ENCODE measurements around the gene C21orf91. TPM values are rescaled to one million over a fixed set of nuclear protein-coding genes. Genes with fewer than 3 reads are reported as not detected.

C21orf91 gene
- total RNA-seq, 1 experiment from 2014 or later = 49.2 TPM

DNA sequence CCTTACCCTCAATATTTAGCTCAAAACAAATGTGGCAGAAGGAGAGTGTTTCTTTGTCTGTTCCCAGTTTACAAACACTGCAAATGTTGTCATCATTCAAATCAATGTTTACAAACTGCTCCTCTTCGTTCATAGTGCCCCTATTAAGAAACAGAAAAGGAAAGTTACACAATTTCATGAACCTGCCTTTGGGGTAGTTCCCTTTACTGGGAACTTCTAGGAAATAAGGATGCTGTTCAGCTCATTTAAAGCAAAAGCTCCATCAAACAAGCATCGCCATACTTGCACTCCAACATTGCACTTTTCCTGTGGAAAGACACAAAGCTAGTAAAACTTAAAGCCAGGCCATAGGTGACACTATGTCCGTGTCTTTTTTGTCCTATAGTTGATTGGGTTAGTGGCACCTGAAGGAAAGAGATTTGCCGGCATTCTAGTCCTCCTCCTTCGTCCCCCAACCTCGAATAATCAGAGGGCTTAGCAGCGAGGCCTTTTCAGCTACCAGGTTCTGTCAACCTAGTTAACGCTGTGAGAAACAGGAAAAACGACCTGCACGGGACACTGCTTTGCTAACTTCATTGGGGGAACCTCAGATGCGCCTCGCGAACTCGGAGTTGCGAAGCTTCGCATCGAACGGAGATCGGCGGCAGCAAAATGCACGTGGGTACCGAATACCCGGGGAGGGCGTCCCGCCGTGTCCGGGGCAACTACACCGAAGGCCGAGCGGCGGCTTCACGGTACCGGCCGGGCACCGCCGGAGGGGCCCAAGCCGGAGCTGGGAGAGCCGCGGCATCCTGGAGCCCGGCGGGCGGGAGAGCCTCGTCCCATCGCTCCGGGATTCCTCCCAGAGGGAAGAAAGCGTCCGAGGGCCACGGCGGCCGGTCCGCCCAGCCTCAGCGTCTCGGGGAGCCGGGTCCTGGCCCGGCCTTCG, 706 bp downstream of the C21orf91 start:
- H4K91ac ChIP-seq (ENCODE audit: insufficient read length, low read depth, low read length) = no peak overlapping the region
- TF ChIP-seq, protein P1, sequence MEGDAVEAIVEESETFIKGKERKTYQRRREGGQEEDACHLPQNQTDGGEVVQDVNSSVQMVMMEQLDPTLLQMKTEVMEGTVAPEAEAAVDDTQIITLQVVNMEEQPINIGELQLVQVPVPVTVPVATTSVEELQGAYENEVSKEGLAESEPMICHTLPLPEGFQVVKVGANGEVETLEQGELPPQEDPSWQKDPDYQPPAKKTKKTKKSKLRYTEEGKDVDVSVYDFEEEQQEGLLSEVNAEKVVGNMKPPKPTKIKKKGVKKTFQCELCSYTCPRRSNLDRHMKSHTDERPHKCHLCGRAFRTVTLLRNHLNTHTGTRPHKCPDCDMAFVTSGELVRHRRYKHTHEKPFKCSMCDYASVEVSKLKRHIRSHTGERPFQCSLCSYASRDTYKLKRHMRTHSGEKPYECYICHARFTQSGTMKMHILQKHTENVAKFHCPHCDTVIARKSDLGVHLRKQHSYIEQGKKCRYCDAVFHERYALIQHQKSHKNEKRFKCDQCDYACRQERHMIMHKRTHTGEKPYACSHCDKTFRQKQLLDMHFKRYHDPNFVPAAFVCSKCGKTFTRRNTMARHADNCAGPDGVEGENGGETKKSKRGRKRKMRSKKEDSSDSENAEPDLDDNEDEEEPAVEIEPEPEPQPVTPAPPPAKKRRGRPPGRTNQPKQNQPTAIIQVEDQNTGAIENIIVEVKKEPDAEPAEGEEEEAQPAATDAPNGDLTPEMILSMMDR (conservative IDR thresholded peaks at IDR 0.05) = no peak
- no peak overlapping the region for H3T11ph ChIP-seq (ENCODE audit: low read length)
- no peaks in the 10 kb centered on the region for H3K9me3 Mint-ChIP-seq
- WGBS (ENCODE audit: extremely low coverage, insufficient read length, low lambda C conversion rate) = no CpG with 5 or more reads among the region's 56 CpGs
- peak overlapping the region; percentile 86 to 97 (median 88) for H3K27ac Mint-ChIP-seq
- no peak overlapping the region for H2BK12ac ChIP-seq (ENCODE audit: insufficient read length, low read depth, low read length)
- peak overlapping the region; percentile 99 for H3K4me2 ChIP-seq (ENCODE audit: insufficient read depth, insufficient read length, low read length)
- no peak overlapping the region for H3K56ac ChIP-seq (ENCODE audit: insufficient read length, low read depth, low read length)
- H3K4me1 ChIP-seq (ENCODE audit: insufficient read depth, low read length) = peaks cover 4% of the 10 kb centered on the region; the same call in 1 of the 2 replicates
- peak; percentile 46 for DNase-seq
- no peak overlapping the region for H3K27ac ChIP-seq (ENCODE audit: insufficient read length, low read depth, low read length)
- no peaks in the 10 kb centered on the region for H4K20me1 ChIP-seq (ENCODE audit: control insufficient read depth, insufficient read depth, insufficient read length)
- H3K36me3 Mint-ChIP-seq (ENCODE audit: insufficient read depth in 1 of 3, low read depth in 3 of 3) = peaks cover 27 to 38% (median 36%) of the 10 kb centered on the region in 3 experiments
- H2BK120ac ChIP-seq (ENCODE audit: low read depth, low read length, poor library complexity, severe bottlenecking) = no peak overlapping the region
- H3K4ac ChIP-seq (ENCODE audit: low read depth, low read length) = no peak overlapping the region
- no peak overlapping the region for H2BK5ac ChIP-seq (ENCODE audit: insufficient read length, low read length)
- H2AK5ac ChIP-seq (ENCODE audit: insufficient read length, low read length) = no peak overlapping the region
- H4K5ac ChIP-seq (ENCODE audit: insufficient read length, low read depth, low read length) = peak overlapping the region; percentile 90
- H3K4me3 Mint-ChIP-seq = peak overlapping the region; percentile 93 to 94
- no peak overlapping the region for H4K8ac ChIP-seq (replicated peaks; ENCODE audit: insufficient read length, low read depth, low read length)
- no peak overlapping the region; the same call in 1 of the 2 replicates for H2BK15ac ChIP-seq (ENCODE audit: low read depth, low read length)
- H2AFZ ChIP-seq (ENCODE audit: low read length) = no peak overlapping the region
- no peaks in the 10 kb centered on the region for H3K79me1 ChIP-seq (ENCODE audit: insufficient read depth, low read depth, low read length, poor library complexity, severe bottlenecking)
- H3K23ac ChIP-seq (ENCODE audit: insufficient read length, low read depth, low read length) = no peak overlapping the region
- H3K9me3 ChIP-seq (ENCODE audit: control insufficient read depth, low read depth, low read length) = no peaks in the 10 kb centered on the region
- H3K27me3 Mint-ChIP-seq (ENCODE audit: low read depth) = no peaks in the 10 kb centered on the region
- no peaks in the 10 kb centered on the region for H3K27me3 ChIP-seq (ENCODE audit: insufficient read depth, low read length)
- peak overlapping the region; percentile 51 for H3K18ac ChIP-seq (ENCODE audit: insufficient read length, low read depth, low read length)
- H3K79me2 ChIP-seq (ENCODE audit: insufficient read depth, low read length) = peaks cover 4% of the 10 kb centered on the region; the same call in 1 of the 2 replicates
- peaks cover 26 to 32% of the 10 kb centered on the region in 2 experiments for H3K4me1 Mint-ChIP-seq
- H3K23me2 ChIP-seq (ENCODE audit: insufficient read length, low read depth, low read length, poor library complexity, severe bottlenecking) = peaks cover 5% of the 10 kb centered on the region
- H3K14ac ChIP-seq (ENCODE audit: insufficient read depth, low read length) = peak overlapping the region; percentile 70; the same call in 1 of the 2 replicates
- peak overlapping the region; percentile 81 for H3K9ac ChIP-seq (ENCODE audit: extremely low read depth, insufficient read length, low read length)
- no peak overlapping the region for H2BK20ac ChIP-seq (ENCODE audit: low read depth, low read length, poor library complexity, severe bottlenecking)

Measured in H9 (cell line).